Kidney epithelial cell (primary cell): ENCODE measurements around the gene CYBA. TPM values are rescaled to one million over a fixed set of nuclear protein-coding genes. Genes with fewer than 3 reads are reported as not detected.

Source experiments
- DNase-seq: peaks from one replicate; pipeline ENCODE4 v3.0.0-alpha.2; 2010; ENCODE audit warnings: low read depth
- H3K27me3 ChIP-seq: 2 replicates; pipeline ENCODE4 v1.6.0; 2011; ENCODE audit warnings: low read length; ENCODE audit not compliant: control insufficient read depth, insufficient read depth
- H3K36me3 ChIP-seq: 2 replicates; pipeline ENCODE4 v1.5.1; 2011; ENCODE audit warnings: low read length; ENCODE audit not compliant: control insufficient read depth, insufficient read depth
- H3K4me3 ChIP-seq: 2 replicates; pipeline ENCODE4 v1.5.1; 2011; ENCODE audit warnings: low read depth, mild to moderate bottlenecking, control low read depth, low read length
- CTCF ChIP-seq: IDR thresholded peaks from 2 replicates; pipeline ENCODE4 v1.5.1; 2011; ENCODE audit warnings: mild to moderate bottlenecking, moderate library complexity, low read length, control low read depth, inconsistent platforms; ENCODE audit not compliant: insufficient read depth, poor library complexity, severe bottlenecking
- total RNA-seq: library from RNA; depleted of rRNA; stranded (reverse); fragments of >200 nt; gene quantifications from 2 replicates; pipeline ENCODE4 v1.2.3, GENCODE V29; 2015

The CYBA gene
- total RNA-seq, 1 donor from 2014 or later, result 734 TPM

GRCh38 chr16:88678224-88678979 is 27.5 kb upstream of the CYBA start:
- no peak for TF ChIP-seq CTCF
- no peaks in the 10 kb centered on the region for H3K36me3 ChIP-seq

GRCh38 chr16:88677721-88678120 is 26.9 kb upstream of the CYBA start:
- DNase-seq, result no peak
- H3K27me3 ChIP-seq, result peaks cover 18% of the 10 kb centered on the region
- H3K36me3 ChIP-seq, result no peaks in the 10 kb centered on the region
- TF ChIP-seq CTCF, result no peak
- H3K4me3 ChIP-seq, result no peak overlapping the region

More at GRCh38 chr16:88678224-88678979, 27.5 kb upstream of the CYBA start:
- Histone ChIP-seq H3K27me3 (peaks cover 18% of the 10 kb centered on the region), H3K4me3 (no peak overlapping the region)
- DNase-seq, result no peak

GRCh38 chr16:88676502-88677242 is 25.8 kb upstream of the CYBA start:
- H3K27me3 ChIP-seq, result peaks cover 13% of the 10 kb centered on the region
- no peaks in the 10 kb centered on the region for H3K36me3 ChIP-seq
- DNase-seq, result no peak
- no peak overlapping the region for H3K4me3 ChIP-seq
- no peak for TF ChIP-seq CTCF

GRCh38 chr16:88673716-88674379 is 23.0 kb upstream of the CYBA start:
- TF ChIP-seq CTCF, result no peak
- DNase-seq, result no peak
- Histone ChIP-seq H3K36me3 (no peaks in the 10 kb centered on the region), H3K4me3 (no peak overlapping the region), H3K27me3 (peaks cover 7% of the 10 kb centered on the region)

- peaks cover under 1% of the 10 kb centered on the region for H3K27me3 ChIP-seq
- peak; percentile 44 for TF ChIP-seq CTCF
- DNase-seq, result no peak
Observed at GRCh38 chr16:88672776-88673175, 21.9 kb upstream of the CYBA start.

More at GRCh38 chr16:88672776-88673175, 21.9 kb upstream of the CYBA start:
- Histone ChIP-seq H3K4me3 (no peak overlapping the region), H3K36me3 (no peaks in the 10 kb centered on the region)
